Lower leg skin (tissue), 4 donors: ENCODE data around the gene SEH1L. TPM values are rescaled to one million over a fixed set of nuclear protein-coding genes. Genes with fewer than 3 reads are reported as not detected.

Source experiments
- DNase-seq, 2 donors: peaks; one replicate each; pipeline ENCODE4 v3.0.0-alpha.2; 2019; ENCODE audit warnings: low spot score in 2 of 2
- H3K4me3 ChIP-seq: fragments of 200-600 bp; sonication (generic); 2 replicates; pipeline ENCODE4 v1.5.1; 2017; ENCODE audit warnings: mild to moderate bottlenecking, low read depth; ENCODE audit not compliant: poor library complexity, severe bottlenecking
- POLR2A ChIP-seq, 2 donors: fragments of 450-650 bp; IDR thresholded peaks; one replicate each; pipeline ENCODE4 v1.6.1; 2016 to 2017; ENCODE audit warnings: antibody characterized with exemption in 2 of 2, mild to moderate bottlenecking in 1 of 2, moderate library complexity in 1 of 2
- WGBS, 2 donors: methylation state at CpG; one replicate each; pipeline ENCODE4 v1.1.5; 2018; 5-methylcytosine and 5-hydroxymethylcytosine counted together
- intact Hi-C: fragments of 100-400 bp; cut with DNase I; formaldehyde crosslinking; loops from one replicate; pipeline ENCODE4 v1.15.0; 2023; ENCODE audit warnings: low total_unique reads
- total RNA-seq, 4 donors: library from RNA; depleted of rRNA; stranded (reverse); fragments of >200 nt; gene quantifications; one replicate each; pipeline ENCODE4 v1.1.0, GENCODE V29; 2016
- TF ChIP-seq, protein P1 (sequence below), 3 donors: fragments of 450-650 bp; IDR thresholded peaks; one replicate each; pipeline ENCODE4 v1.5.1; 2016; ENCODE audit warnings: antibody characterized with exemption in 3 of 3, mild to moderate bottlenecking in 3 of 3, moderate library complexity in 2 of 3

SEH1L gene
- total RNA-seq, 4 donors from 2014 or later, result 24.1 to 32.2 (median 26.1) TPM

DNA sequence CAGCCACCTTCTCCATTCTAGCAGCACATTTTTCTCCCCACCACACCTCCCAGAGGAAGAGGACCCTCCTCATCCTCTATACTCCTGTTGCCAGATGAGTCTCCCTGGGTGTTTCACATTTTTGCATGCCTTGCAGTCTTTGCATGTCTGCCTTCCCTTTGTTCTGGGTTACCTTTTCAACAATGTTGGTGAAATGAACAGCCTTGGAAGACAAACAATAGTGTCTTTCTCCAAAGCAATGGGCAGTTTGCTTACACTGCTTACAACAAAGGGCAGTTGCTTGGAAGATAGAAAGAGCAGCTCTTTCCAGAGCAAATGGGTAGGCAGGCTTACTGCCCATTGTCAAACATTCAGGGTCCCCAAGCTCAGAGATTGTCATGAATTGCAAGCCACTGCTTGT is 14.5 kb upstream of the SEH1L start:
- intact Hi-C loops, result loop anchor here (5.0 kb wide), 1 partner anchor 206 kb away; no protein-coding TSS in a partner anchor
- H3K4me3 ChIP-seq, result no peak overlapping the region
- no peak for DNase-seq
- TF ChIP-seq, protein P1, sequence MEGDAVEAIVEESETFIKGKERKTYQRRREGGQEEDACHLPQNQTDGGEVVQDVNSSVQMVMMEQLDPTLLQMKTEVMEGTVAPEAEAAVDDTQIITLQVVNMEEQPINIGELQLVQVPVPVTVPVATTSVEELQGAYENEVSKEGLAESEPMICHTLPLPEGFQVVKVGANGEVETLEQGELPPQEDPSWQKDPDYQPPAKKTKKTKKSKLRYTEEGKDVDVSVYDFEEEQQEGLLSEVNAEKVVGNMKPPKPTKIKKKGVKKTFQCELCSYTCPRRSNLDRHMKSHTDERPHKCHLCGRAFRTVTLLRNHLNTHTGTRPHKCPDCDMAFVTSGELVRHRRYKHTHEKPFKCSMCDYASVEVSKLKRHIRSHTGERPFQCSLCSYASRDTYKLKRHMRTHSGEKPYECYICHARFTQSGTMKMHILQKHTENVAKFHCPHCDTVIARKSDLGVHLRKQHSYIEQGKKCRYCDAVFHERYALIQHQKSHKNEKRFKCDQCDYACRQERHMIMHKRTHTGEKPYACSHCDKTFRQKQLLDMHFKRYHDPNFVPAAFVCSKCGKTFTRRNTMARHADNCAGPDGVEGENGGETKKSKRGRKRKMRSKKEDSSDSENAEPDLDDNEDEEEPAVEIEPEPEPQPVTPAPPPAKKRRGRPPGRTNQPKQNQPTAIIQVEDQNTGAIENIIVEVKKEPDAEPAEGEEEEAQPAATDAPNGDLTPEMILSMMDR (IDR thresholded peaks at IDR 0.05), result no peak
- TF ChIP-seq POLR2A (IDR thresholded peaks at IDR 0.05), result no peak

DNA sequence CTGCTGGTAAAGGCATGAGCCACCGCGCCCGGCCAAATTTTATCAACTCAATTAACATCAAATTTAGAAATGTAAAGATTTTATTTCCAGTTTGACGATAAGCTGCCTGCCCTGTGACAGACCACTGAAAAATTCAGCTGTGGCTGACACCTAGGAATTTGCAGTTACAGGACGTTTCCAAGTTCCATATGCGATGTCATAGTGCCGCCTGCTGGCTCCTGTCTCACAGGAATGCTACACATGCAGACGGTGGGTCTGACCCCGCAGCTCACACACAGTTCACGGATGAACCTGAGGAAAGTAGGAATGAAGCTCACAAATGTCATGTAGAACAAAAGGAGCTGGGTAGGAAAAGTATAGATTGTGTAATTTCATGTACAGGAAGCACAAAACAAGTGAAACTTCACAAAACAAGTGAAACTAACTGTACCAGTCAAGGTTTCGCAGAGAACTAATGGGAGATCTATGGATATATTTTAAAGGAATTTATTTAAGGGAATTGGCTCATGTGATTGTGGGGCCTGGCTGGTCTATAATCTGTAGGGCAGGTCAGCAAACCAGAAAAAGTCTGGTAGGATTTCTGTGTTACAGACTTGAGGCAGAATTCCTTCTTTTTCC is 13.2 kb upstream of the SEH1L start:
- intact Hi-C loops, result loop anchor here (5.0 kb wide), 1 partner anchor 207 kb away; no protein-coding TSS in a partner anchor
- WGBS, 2 donors, result 22 to 29% methylated on average over 11 of the region's 11 CpGs
- peak; percentile 65 to 95 for DNase-seq
- TF ChIP-seq POLR2A (IDR thresholded peaks at IDR 0.05), result no peak
- TF ChIP-seq, protein P1 (IDR thresholded peaks at IDR 0.05), result peak in 1 of 3 donors; percentile 88
- no peak overlapping the region for H3K4me3 ChIP-seq

DNA sequence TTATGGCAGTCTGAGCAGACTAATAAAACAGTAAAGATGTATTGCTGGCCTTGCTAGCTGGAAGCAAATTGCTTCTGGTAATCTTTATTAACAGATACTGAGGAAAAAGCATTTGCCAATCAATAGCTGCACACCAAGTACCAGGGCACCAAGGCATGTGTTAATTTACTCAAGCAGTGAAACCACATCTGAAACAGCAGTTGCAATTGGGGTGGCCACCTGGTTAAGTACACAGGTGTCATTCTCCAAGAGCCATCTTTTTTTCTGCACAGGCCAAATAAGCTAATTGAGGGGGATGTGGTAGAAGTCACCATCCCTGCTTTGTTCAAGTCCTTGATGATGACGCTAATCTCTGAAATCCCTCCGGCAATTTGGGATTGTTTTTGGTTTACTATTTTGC is 8.6 kb upstream of the SEH1L start:
- no peak for TF ChIP-seq POLR2A (IDR thresholded peaks at IDR 0.05)
- TF ChIP-seq, protein P1 (IDR thresholded peaks at IDR 0.05), result no peak
- intact Hi-C loops, result no loop called here

DNA sequence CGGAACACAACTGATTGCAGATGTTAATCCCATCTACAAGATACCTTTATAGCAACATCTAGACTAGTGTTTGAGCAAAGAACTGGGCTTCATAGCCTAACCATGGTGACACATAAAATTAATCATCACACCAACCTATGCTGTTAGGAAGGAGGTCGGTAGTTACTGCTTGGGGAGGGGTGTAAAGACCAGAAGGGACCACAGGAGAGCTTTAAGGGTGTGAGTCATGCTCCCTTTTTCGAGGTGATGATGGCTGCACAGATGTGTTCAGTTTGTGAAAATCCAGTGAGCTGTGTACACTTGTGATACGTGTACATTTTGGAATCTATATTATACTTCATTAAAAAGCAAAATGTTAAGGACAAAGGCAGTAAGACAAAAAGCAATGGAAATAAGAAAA is 4.6 kb upstream of the SEH1L start:
- intact Hi-C loops, result no loop called here
- WGBS, 2 donors, result 79% methylated on average over 4 of the region's 4 CpGs
- no peak overlapping the region for H3K4me3 ChIP-seq
- DNase-seq, result no peak
- no peak for TF ChIP-seq POLR2A (IDR thresholded peaks at IDR 0.05)
- TF ChIP-seq, protein P1 (IDR thresholded peaks at IDR 0.05), result no peak

More for the DNA sequence above, 8.6 kb upstream of the SEH1L start:
- no peak overlapping the region for H3K4me3 ChIP-seq
- no peak for DNase-seq
- 89 to 94% methylated on average over 2 of the region's 2 CpGs for WGBS, 2 donors

DNA sequence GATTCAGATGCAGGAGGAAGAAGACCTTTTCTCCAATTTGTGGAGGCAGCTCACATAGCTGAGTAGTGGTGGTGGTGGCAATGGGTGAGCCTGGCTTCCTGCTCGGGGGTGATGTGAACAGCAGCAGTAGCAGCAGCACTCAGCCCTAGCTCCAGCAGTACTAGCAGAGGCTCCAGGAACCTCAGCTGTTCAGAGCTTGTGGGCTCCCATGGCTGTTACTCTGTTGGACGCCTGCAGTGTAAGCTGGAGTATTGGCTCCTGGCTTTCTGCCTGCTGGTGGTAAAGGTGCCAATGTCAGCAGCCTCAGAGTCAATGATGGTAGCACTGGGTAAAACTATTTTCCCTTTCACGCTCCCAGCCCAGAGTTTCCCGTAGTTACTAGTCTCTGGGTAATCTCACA is 3.1 kb upstream of the SEH1L start:
- no peak overlapping the region for H3K4me3 ChIP-seq
- 33 to 34% methylated on average over 4 of the region's 4 CpGs for WGBS, 2 donors
- intact Hi-C loops, result no loop called here
- no peak for TF ChIP-seq POLR2A (IDR thresholded peaks at IDR 0.05)
- TF ChIP-seq, protein P1 (IDR thresholded peaks at IDR 0.05), result no peak
- no peak for DNase-seq
